Mucosa of gallbladder (tissue), 1 donor: ENCODE results near the gene DGAT2. TPM values are rescaled to one million over a fixed set of nuclear protein-coding genes. Genes with fewer than 3 reads are reported as not detected.

Source experiments
- DNase-seq: peaks from one replicate; pipeline ENCODE4 v3.0.0-alpha.2; 2020; ENCODE audit warnings: low spot score
- total RNA-seq: library from RNA; stranded (reverse); gene quantifications from one replicate; pipeline ENCODE4 v1.2.1, GENCODE V29; 2021
- donor health status: DM: no; HTN: no; CAD: no.

Gene DGAT2
- total RNA-seq, 1 donor from 2014 or later, result 5.8 TPM

GRCh38 chr11:75826461-75827230, 58.1 kb downstream of the DGAT2 start:
- no peak for DNase-seq

- no peak for DNase-seq
Observed at GRCh38 chr11:75827562-75827961, 59.0 kb downstream of the DGAT2 start.

- no peak for DNase-seq
Observed at GRCh38 chr11:75831915-75832502, 63.4 kb downstream of the DGAT2 start.

GRCh38 chr11:75834728-75835127, 66.2 kb downstream of the DGAT2 start:
- DNase-seq, result no peak

GRCh38 chr11:75836417-75836816, 67.8 kb downstream of the DGAT2 start:
- no peak for DNase-seq

- no peak for DNase-seq
Observed at GRCh38 chr11:75839851-75840250, 71.3 kb downstream of the DGAT2 start.

- DNase-seq, result no peak
Observed at GRCh38 chr11:75840522-75840921, 71.9 kb downstream of the DGAT2 start.

GRCh38 chr11:75841739-75842138, 73.2 kb downstream of the DGAT2 start:
- no peak for DNase-seq

- DNase-seq, result no peak
Observed at GRCh38 chr11:75845324-75845723, 76.7 kb downstream of the DGAT2 start.

- no peak for DNase-seq
Observed at GRCh38 chr11:75849894-75850293, 81.3 kb downstream of the DGAT2 start.

- DNase-seq, result no peak
Observed at GRCh38 chr11:75850787-75851186, 82.2 kb downstream of the DGAT2 start.

Other genes with a start within 250 kb of the DGAT2 start
- gene GDPD5, start 242.8 kb upstream of the DGAT2 start, total RNA-seq, result 16.7 TPM
- gene SERPINH1, start 206.5 kb upstream of the DGAT2 start, total RNA-seq, result 141 TPM
- gene MAP6, start 99.7 kb upstream of the DGAT2 start, total RNA-seq, result 13.3 TPM
- gene MOGAT2, start 50.9 kb upstream of the DGAT2 start, total RNA-seq, result 1.4 TPM
- gene UVRAG, start 46.4 kb downstream of the DGAT2 start, total RNA-seq, result 24.3 TPM